Lung (tissue), 12 donors: Measurements from ENCODE around the gene AK8. TPM values are rescaled to one million over a fixed set of nuclear protein-coding genes. Genes with fewer than 3 reads are reported as not detected.

ENCODE experiments used
- ATAC-seq: fragments of 200-7000 bp; cut with Tn5 transposase; one replicate; pipeline ENCODE4 v1.9.1; 2020; ENCODE audit warnings: moderate number of reproducible peaks; ENCODE audit not compliant: insufficient read depth, low FRiP score
- DNase-seq, 3 donors: peaks; one replicate each; pipeline ENCODE4 v3.0.0-alpha.2; 2013 to 2017
- H3K27ac ChIP-seq, 2 donors: one replicate each; pipeline ENCODE4 v1.5.1; 2013; ENCODE audit warnings: mild to moderate bottlenecking in 2 of 2, moderate library complexity in 2 of 2, control low read depth in 1 of 2, inconsistent platforms in 1 of 2, low read depth in 1 of 2, low read length in 1 of 2
- H3K27me3 ChIP-seq, 3 donors: one replicate each; pipeline ENCODE4 v1.5.1; 2013; ENCODE audit warnings: low read length in 2 of 3; ENCODE audit not compliant: control insufficient read depth in 3 of 3, insufficient read depth in 3 of 3
- H3K36me3 ChIP-seq, 4 donors: one replicate each; pipeline ENCODE4 v1.5.1; 2013; ENCODE audit warnings: low read length in 4 of 4, mild to moderate bottlenecking in 1 of 4, moderate library complexity in 1 of 4; ENCODE audit not compliant: control insufficient read depth in 4 of 4, insufficient read depth in 4 of 4
- H3K4me1 ChIP-seq, 5 donors: one replicate each; pipeline ENCODE4 v1.5.1; 2013; ENCODE audit warnings: low read length in 5 of 5, mild to moderate bottlenecking in 2 of 5, moderate library complexity in 1 of 5; ENCODE audit not compliant: control insufficient read depth in 5 of 5, insufficient read depth in 5 of 5
- H3K4me3 ChIP-seq: one replicate; pipeline ENCODE4 v1.5.1; 2013; ENCODE audit warnings: mild to moderate bottlenecking, control low read depth, moderate library complexity
- H3K9ac ChIP-seq, 2 donors: one replicate each; pipeline ENCODE4 v1.5.1; 2013; ENCODE audit warnings: low read length in 2 of 2, control low read depth in 1 of 2; ENCODE audit not compliant: insufficient read depth in 1 of 2
- H3K9me3 ChIP-seq, 4 donors: one replicate each; pipeline ENCODE4 v1.5.1; 2013; ENCODE audit warnings: low read length in 3 of 4, mild to moderate bottlenecking in 1 of 4, moderate library complexity in 1 of 4; ENCODE audit not compliant: control insufficient read depth in 4 of 4, insufficient read depth in 3 of 4
- CTCF ChIP-seq: IDR thresholded peaks from 2 replicates; pipeline ENCODE4 v1.5.1; 2012; ENCODE audit warnings: mild to moderate bottlenecking; ENCODE audit errors: control extremely low read depth, extremely low read depth
- WGBS, 2 donors: extraction: QIAGEN DNeasy Blood & Tissue Kit; methylation state at CpG; one replicate each; pipeline ENCODE4 v1.1.7; 2013; 5-methylcytosine and 5-hydroxymethylcytosine counted together
- polyA plus RNA-seq, 2 donors: library from polyadenylated mRNA; stranded (reverse); fragments of 200-250 nt; gene quantifications; one replicate each; pipeline ENCODE4 v1.2.1, GENCODE V29; 2013
- total RNA-seq, 2 donors: library from RNA; depleted of rRNA in 1 of 2; stranded (reverse); fragments of >200 nt in 1 of 2; gene quantifications; one replicate each; pipeline ENCODE4 v1.2.1, GENCODE V29; 2014 to 2021
- donor health status: control.
- donor health status: control.
- donor health status: Bipolar disorder and iron deficiency.
- donor health status: healthy.
- donor health status: DM: yes; HTN: yes; CAD: no.

The AK8 gene
- total and polyA plus RNA-seq, 4 donors = 1.9 to 10.6 (median 3.7) TPM

- H3K36me3 ChIP-seq = peaks cover 36 to 63% (median 43%) of the 10 kb centered on the region in 4 donors
- no peak for DNase-seq
Measured at GRCh38 chr9:132919614-132920268, 41.7 kb upstream of the AK8 start.

GRCh38 chr9:132914924-132915323, 36.8 kb upstream of the AK8 start:
- H3K4me3 ChIP-seq = no peak overlapping the region
- ATAC-seq (no peak), DNase-seq (no peak)
- H3K27me3 ChIP-seq = no peaks in the 10 kb centered on the region
- 96 to 98% methylated on average over 6 of the region's 6 CpGs for WGBS, 2 donors
- H3K9me3 ChIP-seq = no peaks in the 10 kb centered on the region
- H3K36me3 ChIP-seq = peaks cover 30 to 55% (median 44%) of the 10 kb centered on the region in 4 donors
- H3K27ac ChIP-seq = no peak overlapping the region
- no peaks in the 10 kb centered on the region for H3K4me1 ChIP-seq
- TF ChIP-seq CTCF = no peak
- H3K9ac ChIP-seq = no peak overlapping the region

More at GRCh38 chr9:132919614-132920268, 41.7 kb upstream of the AK8 start:
- WGBS, 2 donors = 93 to 97% methylated on average over 7 of the region's 7 CpGs
- Histone ChIP-seq H3K27ac (no peak overlapping the region), H3K4me1 (no peaks in the 10 kb centered on the region), H3K27me3 (no peaks in the 10 kb centered on the region), H3K9ac (no peak overlapping the region), H3K4me3 (no peak overlapping the region), H3K9me3 (no peaks in the 10 kb centered on the region)
- ATAC-seq = no peak
- TF ChIP-seq CTCF = no peak

GRCh38 chr9:132912131-132912530, 34.0 kb upstream of the AK8 start:
- no peak for TF ChIP-seq CTCF
- 96% methylated on average over 4 of the region's 4 CpGs for WGBS, 2 donors
- H3K27me3 ChIP-seq = no peaks in the 10 kb centered on the region
- no peak overlapping the region for H3K9ac ChIP-seq
- H3K36me3 ChIP-seq = peaks cover 27 to 51% (median 38%) of the 10 kb centered on the region in 4 donors
- no peak overlapping the region for H3K27ac ChIP-seq
- no peaks in the 10 kb centered on the region for H3K4me1 ChIP-seq
- no peaks in the 10 kb centered on the region for H3K9me3 ChIP-seq
- H3K4me3 ChIP-seq = no peak overlapping the region
- no peak for DNase-seq
- ATAC-seq = no peak

- H3K9ac ChIP-seq = no peak overlapping the region
- no peaks in the 10 kb centered on the region for H3K9me3 ChIP-seq
- no peak overlapping the region for H3K27ac ChIP-seq
- TF ChIP-seq CTCF = no peak
- DNase-seq (no peak), ATAC-seq (no peak)
- no peaks in the 10 kb centered on the region for H3K27me3 ChIP-seq
- H3K36me3 ChIP-seq = peaks cover 27 to 45% (median 34%) of the 10 kb centered on the region in 4 donors
- 94 to 98% methylated on average over 6 of the region's 6 CpGs for whole genome bisulfite sequencing, 2 donors
- H3K4me3 ChIP-seq = no peak overlapping the region
- H3K4me1 ChIP-seq = no peaks in the 10 kb centered on the region
Measured at GRCh38 chr9:132910376-132910775, 32.3 kb upstream of the AK8 start.
